Measurements from ENCODE around the gene CLSTN2. TPM values are rescaled to one million over a fixed set of nuclear protein-coding genes. Genes with fewer than 3 reads are reported as not detected.

The CLSTN2 gene
- total RNA-seq, 1 experiment from 2014 or later, result 0.02 TPM

DNA sequence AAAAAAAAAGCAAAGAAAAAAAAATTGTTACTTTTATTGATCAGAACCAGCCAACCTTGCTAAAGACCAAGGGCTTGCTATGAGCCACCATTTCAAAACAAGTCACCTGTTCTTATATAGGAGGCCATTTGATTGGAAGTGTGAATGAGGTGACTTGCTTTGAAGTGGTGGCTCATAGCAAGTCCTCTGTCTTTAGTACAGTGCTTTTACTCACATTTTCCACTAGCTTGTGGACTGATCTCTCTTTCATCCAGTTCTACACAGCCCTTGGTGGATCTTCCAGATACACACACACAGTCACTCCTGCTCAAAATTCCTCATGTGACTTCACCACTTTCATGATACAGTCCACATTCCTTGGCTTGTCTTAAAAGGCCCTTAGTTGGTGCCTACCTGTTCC lies 13.5 kb downstream of the CLSTN2 start:
- no TSS peak for BruUV-seq (replicated peaks)
- no peaks in the 10 kb centered on the region; a peak in 1 of 4 replicates for H3K4me1 ChIP-seq (ENCODE audit: control insufficient read depth in 1 of 2, insufficient read depth in 2 of 2, low read length in 2 of 2)
- RAD21 ChIA-PET (ENCODE audit: low non-redundant PET in 1 of 2, low total read pairs in 2 of 2, uncharacterized antibody in 2 of 2, unreplicated experiment in 2 of 2), result no interaction called here
- H3K79me2 ChIP-seq (ENCODE audit: insufficient read depth, low read length), result no peaks in the 10 kb centered on the region
- no peak overlapping the region for H3K4me3 ChIP-seq (replicated peaks in 1 of 2; ENCODE audit: low read depth in 1 of 2, low read length in 2 of 2)
- no peaks in the 10 kb centered on the region for H3K9me3 ChIP-seq (ENCODE audit: control insufficient read depth in 1 of 2, insufficient read depth in 1 of 2, low read depth in 1 of 2, low read length in 2 of 2)
- ATAC-seq (no peak), DNase-seq (ENCODE audit: low read depth, low spot score) (no peak)
- no peak overlapping the region for H2AFZ ChIP-seq (ENCODE audit: low read depth, low read length, poor library complexity, severe bottlenecking)
- CTCF ChIA-PET, result interaction anchor here (0.9 kb wide), 1 partner anchor 11 kb away, joined by 3 read pairs; no protein-coding TSS in a partner anchor
- no peaks in the 10 kb centered on the region for H3K36me3 ChIP-seq (ENCODE audit: control insufficient read depth in 1 of 2, insufficient read depth in 2 of 2, low read length in 2 of 2)
- no peak overlapping the region for H3K27ac ChIP-seq (ENCODE audit: low read depth, low read length)
- TF ChIP-seq YY1 (IDR thresholded peaks at IDR 0.05; ENCODE audit: extremely low read depth, insufficient replicate concordance, low read depth, low read length), result no peak
- TF ChIP-seq EGR1 (IDR thresholded peaks at IDR 0.05; ENCODE audit: low read depth), result no peak
- H3K9me2 ChIP-seq (ENCODE audit: insufficient read depth), result no peaks in the 10 kb centered on the region
- H3K27me3 ChIP-seq (ENCODE audit: insufficient read depth, low read length), result peaks cover 66% of the 10 kb centered on the region
- no peak overlapping the region for H3K4me2 ChIP-seq (ENCODE audit: low read length)
- H4K20me1 ChIP-seq (ENCODE audit: insufficient read depth), result no peaks in the 10 kb centered on the region
- no peak overlapping the region for H3K9ac ChIP-seq (ENCODE audit: low read length)
- intact Hi-C loops (cut with micrococcal nuclease), result no loop called here
- POLR2A ChIA-PET, result no interaction called here

DNA sequence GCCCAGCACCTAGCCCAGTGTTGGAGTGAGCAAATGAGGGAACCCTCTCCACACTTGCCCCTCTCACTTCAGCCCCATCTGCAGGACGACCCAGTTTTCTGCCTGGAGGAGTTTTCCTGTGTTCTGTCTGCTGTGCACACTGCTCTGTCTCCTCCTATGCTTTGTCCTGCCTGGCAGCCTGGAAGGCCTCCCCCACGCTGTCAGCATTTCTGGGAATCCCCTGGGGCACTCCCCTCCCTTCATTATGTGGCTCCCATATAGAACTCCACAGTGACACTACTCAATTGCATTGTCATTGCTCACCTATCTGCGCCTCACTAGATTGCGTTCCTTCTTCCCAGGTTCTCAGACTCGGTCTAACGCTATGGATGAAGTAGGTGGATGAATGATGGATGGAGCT lies 13.9 kb downstream of the CLSTN2 start:
- POLR2A ChIA-PET, result no interaction called here
- ATAC-seq (no peak), DNase-seq (ENCODE audit: low read depth, low spot score) (no peak)
- intact Hi-C loops (cut with micrococcal nuclease), result no loop called here
- CTCF ChIA-PET, result interaction anchor here (0.9 kb wide), 1 partner anchor 11 kb away, joined by 3 read pairs; no protein-coding TSS in a partner anchor
- no peak overlapping the region for H3K9ac ChIP-seq (ENCODE audit: low read length)
- no peak overlapping the region for H3K4me3 ChIP-seq (replicated peaks in 1 of 2; ENCODE audit: low read depth in 1 of 2, low read length in 2 of 2)
- no peak overlapping the region for H2AFZ ChIP-seq (ENCODE audit: low read depth, low read length, poor library complexity, severe bottlenecking)
- H3K79me2 ChIP-seq (ENCODE audit: insufficient read depth, low read length), result no peaks in the 10 kb centered on the region
- no peaks in the 10 kb centered on the region for H3K9me2 ChIP-seq (ENCODE audit: insufficient read depth)
- H3K27ac ChIP-seq (ENCODE audit: low read depth, low read length), result no peak overlapping the region
- H4K20me1 ChIP-seq (ENCODE audit: insufficient read depth), result no peaks in the 10 kb centered on the region
- H3K4me1 ChIP-seq (ENCODE audit: control insufficient read depth in 1 of 2, insufficient read depth in 2 of 2, low read length in 2 of 2), result no peaks in the 10 kb centered on the region; a peak in 1 of 4 replicates
- no TSS peak for BruUV-seq (replicated peaks)
- H3K36me3 ChIP-seq (ENCODE audit: control insufficient read depth in 1 of 2, insufficient read depth in 2 of 2, low read length in 2 of 2), result no peaks in the 10 kb centered on the region
- RAD21 ChIA-PET (ENCODE audit: low non-redundant PET in 1 of 2, low total read pairs in 2 of 2, uncharacterized antibody in 2 of 2, unreplicated experiment in 2 of 2), result no interaction called here
- peaks cover 67% of the 10 kb centered on the region for H3K27me3 ChIP-seq (ENCODE audit: insufficient read depth, low read length)
- H3K4me2 ChIP-seq (ENCODE audit: low read length), result no peak overlapping the region
- no peaks in the 10 kb centered on the region for H3K9me3 ChIP-seq (ENCODE audit: control insufficient read depth in 1 of 2, insufficient read depth in 1 of 2, low read depth in 1 of 2, low read length in 2 of 2)
- TF ChIP-seq, protein P1, sequence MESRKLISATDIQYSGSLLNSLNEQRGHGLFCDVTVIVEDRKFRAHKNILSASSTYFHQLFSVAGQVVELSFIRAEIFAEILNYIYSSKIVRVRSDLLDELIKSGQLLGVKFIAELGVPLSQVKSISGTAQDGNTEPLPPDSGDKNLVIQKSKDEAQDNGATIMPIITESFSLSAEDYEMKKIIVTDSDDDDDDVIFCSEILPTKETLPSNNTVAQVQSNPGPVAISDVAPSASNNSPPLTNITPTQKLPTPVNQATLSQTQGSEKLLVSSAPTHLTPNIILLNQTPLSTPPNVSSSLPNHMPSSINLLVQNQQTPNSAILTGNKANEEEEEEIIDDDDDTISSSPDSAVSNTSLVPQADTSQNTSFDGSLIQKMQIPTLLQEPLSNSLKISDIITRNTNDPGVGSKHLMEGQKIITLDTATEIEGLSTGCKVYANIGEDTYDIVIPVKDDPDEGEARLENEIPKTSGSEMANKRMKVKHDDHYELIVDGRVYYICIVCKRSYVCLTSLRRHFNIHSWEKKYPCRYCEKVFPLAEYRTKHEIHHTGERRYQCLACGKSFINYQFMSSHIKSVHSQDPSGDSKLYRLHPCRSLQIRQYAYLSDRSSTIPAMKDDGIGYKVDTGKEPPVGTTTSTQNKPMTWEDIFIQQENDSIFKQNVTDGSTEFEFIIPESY (IDR thresholded peaks at IDR 0.05; ENCODE audit: extremely low read depth, insufficient replicate concordance, low read length), result no peak
- TF ChIP-seq CTCF (IDR thresholded peaks at IDR 0.05 in 2 of 3, conservative IDR thresholded peaks at IDR 0.05 in 1 of 3; ENCODE audit: borderline replicate concordance in 1 of 3, insufficient read depth in 1 of 3, low read depth in 2 of 3, low read length in 2 of 3) (no peak), ZFX (IDR thresholded peaks at IDR 0.05) (no peak), CBX3 (IDR thresholded peaks at IDR 0.05; ENCODE audit: low read depth) (no peak), SP1 (IDR thresholded peaks at IDR 0.05; ENCODE audit: low read depth) (no peak), ZNF274 (IDR thresholded peaks at IDR 0.05; ENCODE audit: low read depth, low read length) (no peak), EZH2phosphoT487 (IDR thresholded peaks at IDR 0.05; ENCODE audit: borderline replicate concordance) (no peak), YY1 (IDR thresholded peaks at IDR 0.05; ENCODE audit: extremely low read depth, insufficient replicate concordance, low read depth, low read length) (no peak), CEBPB (IDR thresholded peaks at IDR 0.05; ENCODE audit: low read depth) (no peak), MAX (IDR thresholded peaks at IDR 0.05) (no peak), JUND (IDR thresholded peaks at IDR 0.05) (no peak), RAD21 (IDR thresholded peaks at IDR 0.05; ENCODE audit: low read depth) (no peak), SRF (IDR thresholded peaks at IDR 0.05; ENCODE audit: low read depth) (no peak), POLR2AphosphoS5 (IDR thresholded peaks at IDR 0.05; ENCODE audit: low read depth, low read length) (no peak)

All from HCT116 (cell line).